GM10847 (cell line): Measurements from ENCODE around the gene CRYGC.

ENCODE experiments used
- POLR2A ChIP-seq: IDR thresholded peaks from 2 replicates; pipeline ENCODE4 v1.6.1; 2011; ENCODE audit not compliant: insufficient read length; ENCODE audit errors: extremely low read depth

The CRYGC gene

GRCh38 chr2:208129744-208130711, at the start of gene CRYGC:
Gene CRYGC, minus strand, starts transcription at chr2:208129828. Its CDS starts 36 bp downstream, at chr2:208129792.
- no peak for TF ChIP-seq POLR2A

- no peak for TF ChIP-seq POLR2A
Observed at GRCh38 chr2:208179028-208179609, 49.5 kb upstream of the CRYGC start.

GRCh38 chr2:208175840-208176153, 46.2 kb upstream of the CRYGC start:
- no peak for TF ChIP-seq POLR2A

- no peak for TF ChIP-seq POLR2A
Observed at GRCh38 chr2:208175069-208175839, 45.6 kb upstream of the CRYGC start.

GRCh38 chr2:208174144-208174543, 44.5 kb upstream of the CRYGC start:
- TF ChIP-seq POLR2A = no peak

GRCh38 chr2:208172125-208172524, 42.5 kb upstream of the CRYGC start:
- TF ChIP-seq POLR2A = no peak

GRCh38 chr2:208164951-208165755, 35.5 kb upstream of the CRYGC start:
- no peak for TF ChIP-seq POLR2A

- no peak for TF ChIP-seq POLR2A
Observed at GRCh38 chr2:208163489-208163888, 33.9 kb upstream of the CRYGC start, which contains the start of gene CRYGA. Gene CRYGA, minus strand, starts transcription at chr2:208163589. Its CDS starts 33 bp downstream, at chr2:208163556.

GRCh38 chr2:208156439-208156838, 26.8 kb upstream of the CRYGC start:
- no peak for TF ChIP-seq POLR2A

- no peak for TF ChIP-seq POLR2A
Observed at GRCh38 chr2:208153156-208153555, 23.5 kb upstream of the CRYGC start.

- no peak for TF ChIP-seq POLR2A
Observed at GRCh38 chr2:208150956-208151355, 21.3 kb upstream of the CRYGC start.

- TF ChIP-seq POLR2A = no peak
Observed at GRCh38 chr2:208150094-208150493, 20.5 kb upstream of the CRYGC start.

- TF ChIP-seq POLR2A = no peak
Observed at GRCh38 chr2:208148803-208149202, 19.2 kb upstream of the CRYGC start.

GRCh38 chr2:208147759-208148158, 18.1 kb upstream of the CRYGC start:
- no peak for TF ChIP-seq POLR2A

GRCh38 chr2:208147008-208147407, 17.4 kb upstream of the CRYGC start:
- TF ChIP-seq POLR2A = no peak
